Keratinocyte (primary cell): Measurements from ENCODE around the gene HGF. TPM values are rescaled to one million over a fixed set of nuclear protein-coding genes. Genes with fewer than 3 reads are reported as not detected.

Experiments used
- DNase-seq: peaks from one replicate; pipeline ENCODE4 v3.0.0-alpha.2; 2011; ENCODE audit warnings: low read depth, missing footprints, low spot score
- FAIRE-seq: peaks from 2 replicates; lab custom pipeline; 2011; peaks lifted over from hg19 to GRCh38; lab: Jason Lieb, UNC
- H2AFZ ChIP-seq: 2 replicates; pipeline ENCODE4 v1.6.0; 2012; ENCODE audit warnings: low read length, control low read depth, inconsistent platforms; ENCODE audit not compliant: control insufficient read depth
- H3K27ac ChIP-seq: 2 replicates; pipeline ENCODE4 v1.5.1; 2011; ENCODE audit warnings: low read length; ENCODE audit not compliant: control insufficient read depth, insufficient read depth
- H3K27me3 ChIP-seq: 3 replicates; pipeline ENCODE4 v1.6.0; 2011; ENCODE audit warnings: low read length; ENCODE audit not compliant: control insufficient read depth, insufficient read depth; ENCODE audit errors: extremely low read depth
- H3K36me3 ChIP-seq, 2 experiments: 2 replicates in 1 of 2; 3 replicates in 1 of 2; pipeline ENCODE4 v1.5.1; 2011; ENCODE audit warnings: low read length in 2 of 2, mild to moderate bottlenecking in 1 of 2; ENCODE audit not compliant: control insufficient read depth in 2 of 2, insufficient read depth in 2 of 2; ENCODE audit errors: extremely low read depth in 1 of 2
- H3K4me1 ChIP-seq: 3 replicates; pipeline ENCODE4 v1.5.1; 2011; ENCODE audit warnings: low read length; ENCODE audit not compliant: control insufficient read depth, insufficient read depth; ENCODE audit errors: extremely low read depth
- H3K4me2 ChIP-seq: 3 replicates; pipeline ENCODE4 v1.6.0; 2011; ENCODE audit warnings: low read depth, low read length; ENCODE audit not compliant: control insufficient read depth, insufficient read depth; ENCODE audit errors: extremely low read depth
- H3K4me3 ChIP-seq, 3 experiments: fragments of 200-600 bp in 1 of 3; sonication (generic) in 1 of 3; 2 replicates in 2 of 3; 3 replicates in 1 of 3; pipeline ENCODE4 v1.5.1; 2011 to 2016; ENCODE audit warnings: low read length in 3 of 3, mild to moderate bottlenecking in 3 of 3, control low read depth in 2 of 3, inconsistent platforms in 1 of 3, low read depth in 1 of 3, mixed read lengths in 1 of 3, mixed run types in 1 of 3, moderate library complexity in 1 of 3; ENCODE audit not compliant: control insufficient read depth in 2 of 3, insufficient read depth in 2 of 3; ENCODE audit errors: extremely low read depth in 1 of 3
- H3K79me2 ChIP-seq: 2 replicates; pipeline ENCODE4 v1.6.0; 2012; ENCODE audit warnings: low read length; ENCODE audit not compliant: control insufficient read depth, insufficient read depth
- H3K9ac ChIP-seq: 3 replicates; pipeline ENCODE4 v1.6.0; 2011; ENCODE audit warnings: low read length; ENCODE audit not compliant: control insufficient read depth, insufficient read depth; ENCODE audit errors: extremely low read depth
- H3K9me1 ChIP-seq: 3 replicates; pipeline ENCODE4 v1.6.0; 2011; ENCODE audit warnings: low read length; ENCODE audit not compliant: control insufficient read depth, insufficient read depth; ENCODE audit errors: extremely low read depth
- H3K9me3 ChIP-seq: 2 replicates; pipeline ENCODE4 v1.5.1; 2012; ENCODE audit warnings: low read depth, low read length; ENCODE audit not compliant: control insufficient read depth
- H4K20me1 ChIP-seq: 3 replicates; pipeline ENCODE4 v1.6.0; 2011; ENCODE audit warnings: low read length; ENCODE audit not compliant: control insufficient read depth, insufficient read depth; ENCODE audit errors: extremely low read depth
- CTCF ChIP-seq, 3 experiments: IDR thresholded peaks in 1 of 3; conservative IDR thresholded peaks in 1 of 3; optimal IDR thresholded peaks in 1 of 3; 2 replicates in 2 of 3; 3 replicates in 1 of 3; pipeline versions ENCODE3 to v1.5.1; 2011; ENCODE audit warnings: low read length in 3 of 3, mild to moderate bottlenecking in 3 of 3, moderate library complexity in 2 of 3, control low read depth in 1 of 3, inconsistent platforms in 1 of 3; ENCODE audit not compliant: insufficient read depth in 2 of 3; ENCODE audit errors: extremely low read depth in 1 of 3
- EZH2 ChIP-seq: IDR thresholded peaks from one replicate; pipeline ENCODE4 v1.6.1; 2012; ENCODE audit warnings: inconsistent platforms, mild to moderate bottlenecking, low read length, moderate library complexity
- dilution Hi-C: fragments of 300-500 bp; cut with MboI; formaldehyde crosslinking; loops from one replicate; pipeline ENCODE4 v1.7.0; 2020; ENCODE audit warnings: low sequenced_read_pairs; ENCODE audit not compliant: extremely low pct_ligation_motif_present
- polyA plus RNA-seq, 5 experiments: library from polyadenylated mRNA; depleted of rRNA in 3 of 5; stranded (reverse) in 3 of 5; stranded (forward) in 1 of 5; unstranded in 1 of 5; fragments of >200 nt; gene quantifications; 1 replicate in 1 of 5; 2 replicates in 3 of 5; 3 replicates in 1 of 5; pipeline versions ENCODE4 v1.2.1 to v1.2.3, GENCODE V29; 2011 to 2012; ENCODE audit warnings: missing spikeins in 2 of 5, low read depth in 1 of 5, low replicate concordance in 1 of 5

HGF gene
- polyA plus RNA-seq, 1 donor (not counting 4 experiments of a cell fraction or from before 2014, with no cell fraction given) = not detected

- Histone ChIP-seq H3K9ac (no peak overlapping the region), H3K27me3 (no peaks in the 10 kb centered on the region), H3K27ac (no peak overlapping the region), H3K36me3 (no peaks in the 10 kb centered on the region), H2AFZ (no peak overlapping the region), H3K4me1 (no peaks in the 10 kb centered on the region), H3K79me2 (no peaks in the 10 kb centered on the region), H3K9me1 (no peaks in the 10 kb centered on the region), H3K4me2 (no peak overlapping the region), H3K4me3 (no peak overlapping the region), H3K9me3 (no peaks in the 10 kb centered on the region), H4K20me1 (no peaks in the 10 kb centered on the region)
- DNase-seq (no peak), FAIRE-seq (no peak)
- TF ChIP-seq EZH2 = no peak
- TF ChIP-seq CTCF (optimal IDR thresholded peaks at IDR 0.05 in 1 of 3, IDR thresholded peaks at IDR 0.05 in 1 of 3, conservative IDR thresholded peaks at IDR 0.05 in 1 of 3; ENCODE audit: extremely low read depth in 1 of 3, insufficient read depth in 2 of 3, low read length in 3 of 3) = no peak
- dilution Hi-C loops = no loop called here
Observed at GRCh38 chr7:81690688-81691087, 79.2 kb downstream of the HGF start.

GRCh38 chr7:81690251-81690650 is 79.6 kb downstream of the HGF start:
- no peak overlapping the region for H3K4me3 ChIP-seq

More at GRCh38 chr7:81690251-81690650, 79.6 kb downstream of the HGF start:
- TF ChIP-seq CTCF (optimal IDR thresholded peaks at IDR 0.05 in 1 of 3, IDR thresholded peaks at IDR 0.05 in 1 of 3, conservative IDR thresholded peaks at IDR 0.05 in 1 of 3; ENCODE audit: extremely low read depth in 1 of 3, insufficient read depth in 2 of 3, low read length in 3 of 3) (no peak), EZH2 (no peak)
- Histone ChIP-seq H3K36me3 (no peaks in the 10 kb centered on the region), H3K27me3 (no peaks in the 10 kb centered on the region), H3K4me1 (peaks cover 1% of the 10 kb centered on the region), H3K4me2 (no peak overlapping the region), H3K9me3 (no peaks in the 10 kb centered on the region), H4K20me1 (no peaks in the 10 kb centered on the region), H3K27ac (no peak overlapping the region), H2AFZ (peak overlapping the region; percentile 74), H3K9me1 (no peaks in the 10 kb centered on the region), H3K79me2 (no peaks in the 10 kb centered on the region), H3K9ac (no peak overlapping the region)
- DNase-seq = no peak
- dilution Hi-C loops = no loop called here
- peak; percentile 20 for FAIRE-seq
